GM19324 (cell line): Measurements from ENCODE around the gene CPT1A.
A peak's percentile ranks its signal among the peaks of the same experiment; 100 is the strongest.

Source experiments
- ATAC-seq: cut with Tn5 transposase; IDR thresholded peaks from one replicate; pipeline ENCODE4 v1.9.1; 2021; ENCODE audit warnings: mild to moderate bottlenecking, moderate library complexity; ENCODE audit not compliant: unreplicated experiment, low FRiP score

Gene CPT1A

GRCh38 chr11:68854273-68854958 lies 12.7 kb upstream of the CPT1A start:
- no peak for ATAC-seq

GRCh38 chr11:68852628-68853027 lies 10.9 kb upstream of the CPT1A start:
- no peak for ATAC-seq

GRCh38 chr11:68848429-68848828 lies 6.7 kb upstream of the CPT1A start:
- no peak for ATAC-seq

- no peak for ATAC-seq
Observed at GRCh38 chr11:68847395-68847794, 5.7 kb upstream of the CPT1A start.

- ATAC-seq: no peak
Observed at GRCh38 chr11:68845351-68846002, 3.8 kb upstream of the CPT1A start.

GRCh38 chr11:68844801-68845200 lies 3.1 kb upstream of the CPT1A start:
- ATAC-seq: no peak

DNA sequence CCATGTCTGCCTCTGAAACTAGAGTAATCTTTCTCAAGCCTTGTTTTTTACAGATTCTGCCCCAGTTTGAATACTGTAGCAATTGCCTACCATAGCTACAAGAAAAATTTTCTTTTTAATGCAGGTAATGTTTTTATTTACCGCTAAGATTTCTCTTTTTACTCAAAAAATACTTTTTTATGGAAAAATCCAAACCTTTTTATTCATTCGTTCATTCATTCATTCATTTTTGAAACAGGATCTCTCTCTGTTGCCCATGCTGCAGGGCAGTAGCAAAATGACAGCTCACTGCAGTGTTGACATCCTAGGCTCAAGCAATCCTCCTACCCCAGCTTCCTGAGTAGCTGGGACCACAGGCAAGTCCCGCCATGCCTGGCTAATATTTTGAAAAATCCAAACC lies 2.7 kb upstream of the CPT1A start:
- ATAC-seq: no peak

- ATAC-seq: peak; percentile 37
Observed at GRCh38 chr11:68843703-68844312, 2.1 kb upstream of the CPT1A start.

GRCh38 chr11:68843052-68843561 lies 1.4 kb upstream of the CPT1A start:
- ATAC-seq: no peak

GRCh38 chr11:68842427-68843051 lies 823 bp upstream of the CPT1A start:
- no peak for ATAC-seq

DNA sequence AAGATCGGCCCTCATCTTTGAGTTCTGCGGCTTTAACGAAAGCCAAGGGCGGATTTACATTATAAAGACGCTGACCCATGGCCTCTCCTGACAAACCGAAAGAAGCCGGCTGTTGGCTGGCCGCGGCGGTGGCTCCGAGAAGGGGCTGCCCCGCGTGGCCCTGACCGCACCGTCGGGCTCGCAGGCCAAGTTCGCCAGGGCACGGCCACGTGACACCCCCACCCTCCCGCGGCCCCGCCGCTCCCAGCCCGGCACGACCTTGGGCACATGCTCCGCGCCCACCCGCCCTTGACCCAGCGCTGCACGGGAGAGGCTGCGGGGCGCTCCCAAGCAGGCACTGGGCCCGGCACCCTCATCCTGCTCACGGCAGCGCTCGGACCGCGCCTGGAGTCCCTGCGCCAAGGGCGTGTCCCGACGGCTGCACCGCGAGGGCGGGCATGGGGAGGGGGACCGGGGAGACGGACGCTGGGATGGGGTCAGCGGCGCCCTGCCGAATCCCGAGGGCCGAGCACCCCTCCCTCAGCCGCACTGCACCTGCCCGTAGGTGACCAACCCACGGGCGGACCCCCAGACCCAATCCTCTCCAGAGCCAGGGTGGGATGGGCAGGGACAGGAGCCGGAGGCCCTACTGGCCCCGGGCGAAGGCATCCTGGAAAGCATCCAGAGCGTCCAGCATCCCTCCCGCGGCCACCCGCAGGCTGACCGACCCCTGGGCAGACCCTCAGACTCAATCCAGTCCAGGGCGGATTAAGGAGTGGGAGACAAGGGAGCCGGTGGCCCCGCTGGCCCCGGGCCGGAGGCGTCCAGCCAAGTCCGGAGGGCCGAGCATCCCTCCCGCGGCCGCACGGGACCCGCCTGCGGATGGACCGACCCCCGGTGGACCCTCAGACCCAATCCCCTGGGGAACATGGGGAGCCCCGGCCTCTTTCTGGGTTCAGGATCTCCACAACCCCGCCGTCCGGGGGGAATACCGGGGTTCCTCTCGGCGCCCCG lies 759 bp downstream of the CPT1A start:
- ATAC-seq: no peak

DNA sequence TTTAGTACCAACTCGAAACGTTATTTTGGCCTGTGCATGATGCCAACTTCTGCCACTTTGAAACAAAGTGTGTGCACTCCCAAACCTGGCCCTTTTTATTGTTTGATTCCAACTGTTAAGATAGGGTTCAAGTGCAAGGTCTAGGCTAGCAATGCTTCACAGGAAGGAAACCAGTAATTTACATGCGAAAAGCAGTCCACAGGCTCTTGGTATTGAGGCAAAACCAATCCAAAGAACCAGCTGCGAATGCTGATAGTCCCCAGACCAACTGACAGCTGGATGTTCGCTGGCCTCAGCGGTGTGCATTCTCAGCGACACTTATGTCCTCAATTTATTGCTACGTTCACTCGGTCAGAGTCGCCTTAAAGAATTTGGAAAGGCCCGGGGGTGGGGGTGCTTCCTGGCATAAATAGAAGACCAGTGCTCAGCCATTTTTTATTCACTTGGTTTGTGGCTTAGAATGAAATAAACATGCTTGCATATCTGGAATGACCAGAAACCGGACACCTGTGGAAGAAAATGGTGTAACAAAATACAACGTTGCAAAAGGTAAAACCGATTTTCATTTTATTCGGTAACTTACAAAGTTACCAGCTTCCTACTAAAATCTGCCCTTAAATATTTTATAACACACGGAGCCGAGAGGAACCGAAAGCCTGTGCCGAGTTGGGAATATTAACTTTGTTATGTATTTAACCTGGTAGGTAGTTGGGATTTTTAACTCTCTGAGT lies 1.6 kb downstream of the CPT1A start:
- peak; percentile 0 for ATAC-seq

DNA sequence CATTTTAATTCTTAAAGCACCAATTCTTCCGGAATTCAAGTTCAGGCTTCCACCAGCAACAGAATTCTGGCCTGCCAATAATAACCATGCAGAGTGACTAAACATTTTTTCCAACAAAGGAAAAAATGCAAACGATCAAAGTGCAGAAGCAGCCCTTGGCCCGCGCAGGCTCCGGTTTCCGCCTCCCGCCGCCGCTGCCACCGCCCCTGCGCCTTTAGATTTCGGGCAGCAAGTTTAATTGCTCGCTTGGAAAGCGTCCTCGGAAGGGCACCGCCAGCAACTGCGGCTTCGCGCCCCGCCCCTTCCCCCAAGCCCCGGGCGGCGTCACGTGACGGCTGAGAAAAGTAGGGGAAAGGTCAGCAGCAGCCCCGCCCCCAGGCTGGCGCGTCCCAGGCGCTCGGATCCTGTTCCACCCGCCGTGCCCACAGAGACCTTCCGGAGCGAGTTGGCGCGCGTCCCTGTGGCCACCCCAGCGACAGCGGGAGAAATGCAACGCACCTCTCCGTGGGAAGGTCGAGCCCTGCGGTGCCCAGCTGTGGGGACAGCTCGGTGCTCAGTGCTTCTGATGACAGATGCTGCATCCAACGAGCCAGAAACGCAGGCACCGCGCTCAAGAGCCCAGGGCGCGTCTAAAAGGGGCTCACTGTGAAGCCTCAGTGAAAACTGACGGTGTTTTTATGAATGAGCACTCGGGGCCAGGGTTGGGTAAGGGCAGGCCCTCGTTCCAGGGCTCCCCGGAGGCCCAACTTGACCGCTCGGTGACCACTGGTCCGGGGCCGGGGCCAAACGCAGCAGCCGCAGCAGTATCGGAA lies 2.5 kb downstream of the CPT1A start:
- peak; percentile 54 for ATAC-seq

- no peak for ATAC-seq
Observed at GRCh38 chr11:68838572-68838964, 3.1 kb downstream of the CPT1A start.

DNA sequence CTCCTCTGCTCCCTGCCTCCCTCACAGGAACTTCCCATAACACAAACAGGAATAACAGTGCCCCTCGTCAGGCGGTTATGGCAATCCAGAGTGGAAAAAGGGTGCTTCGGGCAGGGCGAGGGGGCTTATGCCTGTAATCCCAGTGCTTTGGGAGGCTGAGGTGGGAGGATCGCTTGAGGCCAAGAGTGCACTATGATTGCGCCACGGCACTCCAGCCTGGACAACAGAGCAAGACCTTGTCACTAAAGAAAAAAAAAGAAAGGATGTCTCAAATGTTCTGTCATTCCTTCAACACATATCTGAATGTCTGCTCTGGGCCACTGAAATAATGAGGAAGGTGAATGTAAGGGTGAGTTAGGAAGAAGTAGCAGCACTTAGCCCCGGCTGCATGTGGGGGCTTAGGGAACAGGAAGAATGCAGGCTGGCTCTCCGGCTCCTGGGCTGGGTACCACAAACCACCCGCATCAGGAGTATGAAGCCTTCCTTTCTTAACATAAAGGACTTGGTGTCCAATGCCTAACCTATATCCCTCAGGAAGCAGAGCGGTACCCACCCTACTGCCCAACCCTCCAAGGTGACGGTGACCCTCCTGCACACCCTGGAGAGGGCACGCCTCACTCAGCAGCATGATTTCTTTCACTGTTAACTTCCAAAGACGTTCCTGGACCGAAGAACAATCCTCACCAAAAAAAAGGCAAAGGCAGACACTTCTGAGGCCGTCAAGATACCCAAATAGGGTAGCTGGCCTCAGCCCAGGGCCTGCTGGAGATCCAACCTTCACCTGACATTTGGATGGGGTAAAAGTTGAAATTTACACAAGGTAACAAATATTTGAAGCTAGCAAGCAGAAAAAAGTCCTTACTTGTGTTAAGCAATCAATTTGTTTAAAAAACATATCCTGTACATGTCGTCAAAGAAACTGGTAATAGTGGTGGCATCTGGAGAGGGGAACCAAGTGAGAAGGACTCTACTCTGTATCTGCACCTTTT lies 3.8 kb downstream of the CPT1A start:
- ATAC-seq: no peak

- ATAC-seq: no peak
Observed at GRCh38 chr11:68835749-68836148, 6.0 kb downstream of the CPT1A start.

- ATAC-seq: no peak
Observed at GRCh38 chr11:68835328-68835727, 6.4 kb downstream of the CPT1A start.
